ENCODE data around the gene MRPS16.

DNA sequence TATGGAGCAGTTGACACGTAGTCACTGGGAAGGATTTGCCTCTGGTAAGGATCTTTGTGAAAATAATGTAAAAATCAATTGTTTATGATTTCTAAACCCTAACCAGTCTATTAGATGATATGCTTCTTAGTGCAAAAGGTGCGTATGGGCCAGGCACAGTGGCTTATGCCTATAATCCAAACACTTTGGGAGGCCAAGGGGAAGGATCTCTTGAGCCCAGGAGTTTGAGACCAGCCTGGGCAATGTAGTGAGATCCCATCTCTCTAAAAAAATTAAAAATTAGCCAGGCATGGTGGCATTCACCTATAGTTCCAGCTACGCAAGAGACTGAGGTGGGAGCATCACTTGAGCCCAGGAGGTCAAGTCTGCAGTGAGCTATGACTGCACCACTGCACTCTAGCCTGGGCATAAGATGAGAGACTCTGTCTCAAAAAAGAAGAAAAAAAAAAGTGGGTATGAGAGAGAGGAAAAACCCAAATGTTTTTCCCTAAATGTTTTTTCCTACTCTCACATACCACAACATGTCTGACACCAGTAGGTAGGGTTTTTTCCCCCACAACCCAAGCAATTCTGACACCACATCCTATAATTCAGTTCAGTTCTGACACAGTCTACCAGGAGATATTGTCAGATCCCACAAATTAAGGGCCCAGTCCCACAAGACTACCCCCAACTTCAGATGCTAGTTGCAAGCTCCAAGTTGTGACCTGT, 41.9 kb downstream of the MRPS16 start:
- TF ChIP-seq, protein P1, sequence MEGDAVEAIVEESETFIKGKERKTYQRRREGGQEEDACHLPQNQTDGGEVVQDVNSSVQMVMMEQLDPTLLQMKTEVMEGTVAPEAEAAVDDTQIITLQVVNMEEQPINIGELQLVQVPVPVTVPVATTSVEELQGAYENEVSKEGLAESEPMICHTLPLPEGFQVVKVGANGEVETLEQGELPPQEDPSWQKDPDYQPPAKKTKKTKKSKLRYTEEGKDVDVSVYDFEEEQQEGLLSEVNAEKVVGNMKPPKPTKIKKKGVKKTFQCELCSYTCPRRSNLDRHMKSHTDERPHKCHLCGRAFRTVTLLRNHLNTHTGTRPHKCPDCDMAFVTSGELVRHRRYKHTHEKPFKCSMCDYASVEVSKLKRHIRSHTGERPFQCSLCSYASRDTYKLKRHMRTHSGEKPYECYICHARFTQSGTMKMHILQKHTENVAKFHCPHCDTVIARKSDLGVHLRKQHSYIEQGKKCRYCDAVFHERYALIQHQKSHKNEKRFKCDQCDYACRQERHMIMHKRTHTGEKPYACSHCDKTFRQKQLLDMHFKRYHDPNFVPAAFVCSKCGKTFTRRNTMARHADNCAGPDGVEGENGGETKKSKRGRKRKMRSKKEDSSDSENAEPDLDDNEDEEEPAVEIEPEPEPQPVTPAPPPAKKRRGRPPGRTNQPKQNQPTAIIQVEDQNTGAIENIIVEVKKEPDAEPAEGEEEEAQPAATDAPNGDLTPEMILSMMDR (IDR thresholded peaks at IDR 0.05; ENCODE audit: poor library complexity) = no peak
- no peak for TF ChIP-seq EZH2phosphoT487 (IDR thresholded peaks at IDR 0.05; ENCODE audit: low read depth, severe bottlenecking, unreplicated experiment)
- TF ChIP-seq EZH2 (IDR thresholded peaks at IDR 0.05; ENCODE audit: borderline replicate concordance) = no peak

Data from hepatocyte (in vitro differentiated cells).